ENCODE data around the gene SIGLEC6. TPM values are rescaled to one million over a fixed set of nuclear protein-coding genes. Genes with fewer than 3 reads are reported as not detected.

The SIGLEC6 gene
- total RNA-seq, 2 donors from 2014 or later = 0.56 to 1.6 TPM

DNA sequence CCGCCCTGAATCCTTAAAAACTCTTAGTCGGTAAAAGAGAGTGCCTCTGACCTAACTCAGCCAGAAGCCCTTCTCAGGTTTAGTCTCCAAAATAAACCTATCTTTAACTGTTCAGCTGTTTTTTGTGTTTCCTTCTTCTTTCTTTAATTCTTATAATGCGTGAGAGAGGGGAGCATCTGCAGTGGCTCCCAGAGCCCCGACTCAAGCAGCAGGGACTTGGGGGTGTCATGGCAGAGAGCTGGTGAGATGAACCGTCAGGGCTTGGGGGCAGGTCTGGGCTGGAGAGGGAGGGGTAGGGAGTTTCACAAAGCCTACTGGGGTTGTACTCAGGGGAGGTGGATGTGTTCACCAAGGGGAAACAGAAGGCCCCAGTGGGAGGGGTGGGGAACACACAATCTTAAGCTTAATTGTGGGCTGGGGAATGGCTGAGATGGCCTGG is 16.8 kb upstream of the SIGLEC6 start:
- no peaks in the 10 kb centered on the region for H3K27me3 ChIP-seq (replicated peaks; ENCODE audit: insufficient read depth)
- H3K9me3 ChIP-seq = no peaks in the 10 kb centered on the region
- TF ChIP-seq, protein P1, sequence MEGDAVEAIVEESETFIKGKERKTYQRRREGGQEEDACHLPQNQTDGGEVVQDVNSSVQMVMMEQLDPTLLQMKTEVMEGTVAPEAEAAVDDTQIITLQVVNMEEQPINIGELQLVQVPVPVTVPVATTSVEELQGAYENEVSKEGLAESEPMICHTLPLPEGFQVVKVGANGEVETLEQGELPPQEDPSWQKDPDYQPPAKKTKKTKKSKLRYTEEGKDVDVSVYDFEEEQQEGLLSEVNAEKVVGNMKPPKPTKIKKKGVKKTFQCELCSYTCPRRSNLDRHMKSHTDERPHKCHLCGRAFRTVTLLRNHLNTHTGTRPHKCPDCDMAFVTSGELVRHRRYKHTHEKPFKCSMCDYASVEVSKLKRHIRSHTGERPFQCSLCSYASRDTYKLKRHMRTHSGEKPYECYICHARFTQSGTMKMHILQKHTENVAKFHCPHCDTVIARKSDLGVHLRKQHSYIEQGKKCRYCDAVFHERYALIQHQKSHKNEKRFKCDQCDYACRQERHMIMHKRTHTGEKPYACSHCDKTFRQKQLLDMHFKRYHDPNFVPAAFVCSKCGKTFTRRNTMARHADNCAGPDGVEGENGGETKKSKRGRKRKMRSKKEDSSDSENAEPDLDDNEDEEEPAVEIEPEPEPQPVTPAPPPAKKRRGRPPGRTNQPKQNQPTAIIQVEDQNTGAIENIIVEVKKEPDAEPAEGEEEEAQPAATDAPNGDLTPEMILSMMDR (IDR thresholded peaks at IDR 0.05) = no peak
- H3K27ac ChIP-seq = no peak overlapping the region
- ATAC-seq (ENCODE audit: insufficient number of reproducible peaks, low FRiP score, low read depth) (no peak), DNase-seq (ENCODE audit: low spot score) (no peak)
- no peaks in the 10 kb centered on the region for H3K4me1 ChIP-seq (ENCODE audit: control insufficient read depth in 1 of 2, low read depth in 2 of 2)
- no peaks in the 10 kb centered on the region for H3K36me3 ChIP-seq
- H3K4me3 ChIP-seq = no peak overlapping the region

DNA sequence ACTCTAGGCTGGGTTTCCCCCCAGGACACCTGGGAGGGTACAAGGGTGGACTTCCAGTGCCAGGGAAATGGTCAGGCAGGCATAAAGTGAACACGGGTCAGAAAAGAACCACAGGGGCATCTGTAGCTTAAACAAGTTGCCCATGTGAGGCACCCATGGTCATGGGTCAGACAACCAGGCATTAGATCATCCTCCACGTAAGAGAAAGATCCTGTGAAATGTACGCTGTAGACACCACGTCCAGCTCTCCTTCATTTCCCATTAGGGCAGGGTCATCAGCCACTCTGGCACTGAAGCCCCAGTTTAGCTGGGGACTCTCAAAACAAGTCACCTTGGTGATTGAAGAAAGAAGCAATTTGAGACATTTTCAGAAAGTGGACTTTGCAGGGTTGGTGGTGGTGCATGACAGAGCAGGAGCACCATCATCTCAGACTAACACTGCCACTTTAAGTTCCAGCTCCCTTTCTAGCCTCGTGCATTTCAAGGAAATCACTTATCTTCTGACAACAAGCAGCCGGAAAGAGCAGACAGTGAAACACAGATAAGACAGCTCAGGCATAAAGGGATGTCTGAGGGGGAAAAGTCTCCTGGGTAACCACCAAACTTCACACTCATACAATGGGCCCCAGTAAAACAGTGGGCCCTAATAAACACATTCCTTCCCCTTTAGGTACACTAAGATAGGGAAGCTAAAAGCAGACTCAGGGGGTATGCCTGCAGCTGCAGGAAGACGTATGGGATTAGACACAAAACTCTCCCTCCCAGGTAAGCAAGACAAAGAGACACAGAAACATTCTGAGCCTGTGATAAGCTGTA is 16.1 kb upstream of the SIGLEC6 start:
- no peak for ATAC-seq (ENCODE audit: insufficient number of reproducible peaks, low FRiP score, low read depth)
- Histone ChIP-seq H3K4me3 (no peak overlapping the region), H3K27ac (no peak overlapping the region), H3K9me3 (no peaks in the 10 kb centered on the region), H3K4me1 (ENCODE audit: control insufficient read depth in 1 of 2, low read depth in 2 of 2) (no peaks in the 10 kb centered on the region), H3K36me3 (no peaks in the 10 kb centered on the region), H3K27me3 (replicated peaks; ENCODE audit: insufficient read depth) (no peaks in the 10 kb centered on the region)
- no peak for DNase-seq (ENCODE audit: low spot score)
- TF ChIP-seq, protein P1 (IDR thresholded peaks at IDR 0.05) = no peak

DNA sequence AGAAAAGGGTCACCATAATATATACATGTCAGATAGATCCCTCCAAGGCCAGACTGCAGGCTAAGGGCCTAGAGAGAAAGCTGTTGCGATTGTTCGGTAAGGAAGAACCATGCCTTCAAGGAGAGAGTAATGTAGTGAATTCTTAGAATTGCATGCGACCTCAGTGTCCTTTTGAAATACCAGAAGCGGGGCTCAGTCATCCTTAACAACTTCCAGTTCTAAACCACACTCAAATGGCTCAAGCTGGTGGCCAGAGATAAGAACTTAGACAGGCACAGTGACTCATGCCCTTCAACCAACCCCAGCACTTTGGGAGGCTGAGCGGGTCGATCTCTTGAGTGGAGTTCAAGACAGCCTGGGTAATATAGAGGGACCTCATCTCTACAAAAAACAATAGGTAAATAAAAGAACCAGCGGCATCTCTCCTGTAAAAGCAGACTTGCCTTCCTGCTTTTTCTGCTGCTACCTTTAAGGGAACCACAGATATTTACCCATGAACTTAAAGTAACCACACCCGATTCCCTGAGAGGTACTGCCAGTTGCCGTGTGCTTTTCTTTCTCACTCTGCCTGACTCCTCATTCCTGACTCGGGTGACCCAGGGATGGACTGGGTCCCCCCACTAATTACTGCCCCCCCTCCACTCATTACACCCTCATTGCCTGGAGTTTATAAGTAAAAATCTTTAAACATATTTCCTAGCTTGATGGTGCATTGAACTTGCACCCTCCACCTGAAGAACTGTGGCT is 15.4 kb upstream of the SIGLEC6 start:
- H3K27ac ChIP-seq = no peak overlapping the region
- TF ChIP-seq, protein P1 (IDR thresholded peaks at IDR 0.05) = no peak
- H3K36me3 ChIP-seq = no peaks in the 10 kb centered on the region
- no peaks in the 10 kb centered on the region for H3K27me3 ChIP-seq (replicated peaks; ENCODE audit: insufficient read depth)
- no peaks in the 10 kb centered on the region for H3K9me3 ChIP-seq
- no peak for ATAC-seq (ENCODE audit: insufficient number of reproducible peaks, low FRiP score, low read depth)
- H3K4me1 ChIP-seq (ENCODE audit: control insufficient read depth in 1 of 2, low read depth in 2 of 2) = no peaks in the 10 kb centered on the region
- H3K4me3 ChIP-seq = no peak overlapping the region
- no peak for DNase-seq (ENCODE audit: low spot score)

DNA sequence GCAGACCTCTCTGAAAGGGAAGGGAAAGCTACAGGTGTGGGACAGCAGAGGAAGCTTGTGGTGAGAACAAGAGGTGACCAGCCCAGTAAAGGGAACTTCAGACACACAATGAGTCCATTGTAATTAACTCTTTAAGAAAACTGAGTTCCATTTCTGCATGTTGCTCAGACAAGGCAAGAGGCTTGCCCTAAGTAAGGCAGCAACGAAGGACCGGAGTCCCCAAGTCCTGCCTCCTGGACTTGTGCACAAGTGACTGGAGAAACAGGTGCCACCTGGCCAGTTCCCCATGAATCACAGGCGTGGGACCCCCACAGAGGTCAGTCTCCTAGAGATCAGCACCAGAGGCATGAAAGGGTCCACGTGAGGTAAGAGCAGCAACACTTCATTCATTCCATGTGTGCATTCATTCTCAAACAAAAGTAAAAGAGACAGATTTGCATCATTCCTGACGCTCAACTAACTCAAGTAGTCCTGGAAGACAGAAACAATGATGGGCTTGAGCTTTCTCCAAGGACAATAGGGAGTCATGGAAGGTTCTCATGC is 14.7 kb upstream of the SIGLEC6 start:
- H3K36me3 ChIP-seq = no peaks in the 10 kb centered on the region
- H3K9me3 ChIP-seq = no peaks in the 10 kb centered on the region
- ATAC-seq (ENCODE audit: insufficient number of reproducible peaks, low FRiP score, low read depth) (no peak), DNase-seq (ENCODE audit: low spot score) (no peak)
- H3K27ac ChIP-seq = no peak overlapping the region
- no peak overlapping the region for H3K4me3 ChIP-seq
- TF ChIP-seq, protein P1 (IDR thresholded peaks at IDR 0.05) = no peak
- H3K27me3 ChIP-seq (replicated peaks; ENCODE audit: insufficient read depth) = no peaks in the 10 kb centered on the region
- H3K4me1 ChIP-seq (ENCODE audit: control insufficient read depth in 1 of 2, low read depth in 2 of 2) = no peaks in the 10 kb centered on the region

DNA sequence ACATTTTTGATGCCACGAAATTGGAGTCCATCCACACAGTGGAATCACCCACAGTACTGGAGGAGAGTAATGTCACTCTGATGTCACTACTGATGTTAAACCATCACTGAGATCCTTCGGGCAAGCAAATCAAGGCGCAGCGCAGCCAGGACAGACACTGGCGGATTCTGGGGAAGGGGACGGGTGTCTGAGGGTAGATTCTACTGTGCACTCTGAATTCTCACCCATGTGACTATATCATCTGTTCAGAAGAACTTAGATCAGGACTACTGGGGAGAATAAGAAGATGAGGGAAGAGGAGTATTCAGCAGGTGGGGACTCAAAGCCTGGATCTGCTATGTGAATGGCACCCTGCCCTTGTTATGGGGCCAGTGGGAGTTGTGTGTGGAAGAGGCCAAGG is 12.6 kb upstream of the SIGLEC6 start:
- TF ChIP-seq, protein P1 (IDR thresholded peaks at IDR 0.05) = no peak
- no peak for ATAC-seq (ENCODE audit: insufficient number of reproducible peaks, low FRiP score, low read depth)

More for the DNA sequence above, 12.6 kb upstream of the SIGLEC6 start:
- no peak overlapping the region for H3K4me3 ChIP-seq
- H3K9me3 ChIP-seq = no peaks in the 10 kb centered on the region
- H3K4me1 ChIP-seq (ENCODE audit: control insufficient read depth in 1 of 2, low read depth in 2 of 2) = no peaks in the 10 kb centered on the region
- no peak overlapping the region for H3K27ac ChIP-seq
- no peak for DNase-seq (ENCODE audit: low spot score)
- H3K36me3 ChIP-seq = no peaks in the 10 kb centered on the region
- H3K27me3 ChIP-seq (replicated peaks; ENCODE audit: insufficient read depth) = no peaks in the 10 kb centered on the region

Measured in thoracic aorta (tissue), 2 donors.